HS-5 (cell line): Measurements from ENCODE around the gene VWF.

Experiments
- DNase-seq: peaks from one replicate; pipeline ENCODE4 v3.0.0-alpha.2; 2012; ENCODE audit warnings: low read depth

Gene VWF

DNA sequence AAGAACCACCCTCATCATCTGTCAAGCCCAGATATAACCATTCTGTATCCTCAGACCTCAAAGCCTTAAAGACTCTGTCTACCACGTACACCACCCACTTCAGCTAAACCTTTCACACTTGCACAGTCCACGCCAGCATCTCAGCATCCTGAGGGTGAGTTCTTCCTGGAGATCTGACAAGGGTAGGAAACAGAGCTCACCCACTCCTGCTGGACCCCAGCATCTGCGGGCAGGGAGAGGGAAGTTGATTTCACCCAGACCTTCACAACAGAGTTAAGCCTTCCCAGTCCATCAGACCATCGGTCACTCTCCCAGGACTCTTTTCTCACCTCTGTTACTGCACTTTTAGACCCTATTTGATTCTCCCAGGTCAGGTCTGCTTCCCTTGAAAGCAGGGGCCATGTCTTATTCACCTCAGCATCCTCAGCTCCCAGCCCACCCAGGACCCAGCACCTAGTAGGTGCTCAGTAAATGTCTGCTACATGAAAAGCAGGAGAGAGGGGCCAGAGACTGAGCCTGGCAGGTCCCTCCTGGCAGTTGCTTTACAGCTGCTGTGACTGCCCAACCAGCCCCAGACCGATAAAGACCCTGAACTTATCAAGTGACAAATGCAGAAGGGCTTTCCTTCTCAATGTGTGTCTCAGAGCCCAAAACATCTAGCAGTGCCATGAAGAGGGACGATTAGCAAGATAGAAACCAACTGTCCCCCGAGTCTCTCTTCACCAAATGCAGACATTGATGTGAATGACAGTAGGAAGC is 213.5 kb downstream of the VWF start:
- no peak for DNase-seq

GRCh38 chr12:5909560-5909959 is 214.9 kb downstream of the VWF start:
- DNase-seq, result no peak

- DNase-seq, result no peak
Measured at GRCh38 chr12:5908251-5908650, 216.2 kb downstream of the VWF start.

DNA sequence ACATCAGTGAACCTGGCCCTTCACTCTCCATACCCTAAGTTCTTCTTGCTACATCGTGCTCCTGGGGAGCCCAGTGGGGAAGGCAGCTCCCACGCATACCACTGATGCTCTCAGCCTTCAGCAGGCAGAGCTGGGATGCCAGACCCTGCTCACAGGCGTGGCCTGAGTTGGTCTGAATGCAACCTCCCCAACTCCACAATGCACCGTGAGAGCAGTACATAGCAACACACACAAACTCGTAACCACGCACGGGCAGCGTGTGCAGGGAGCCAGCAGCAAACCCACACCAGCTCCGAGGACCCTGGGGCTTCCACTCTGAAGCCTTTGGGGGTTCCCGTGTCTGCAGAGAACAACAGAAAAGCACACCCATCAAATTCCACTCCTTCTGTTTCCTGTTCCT is 216.7 kb downstream of the VWF start:
- no peak for DNase-seq

DNA sequence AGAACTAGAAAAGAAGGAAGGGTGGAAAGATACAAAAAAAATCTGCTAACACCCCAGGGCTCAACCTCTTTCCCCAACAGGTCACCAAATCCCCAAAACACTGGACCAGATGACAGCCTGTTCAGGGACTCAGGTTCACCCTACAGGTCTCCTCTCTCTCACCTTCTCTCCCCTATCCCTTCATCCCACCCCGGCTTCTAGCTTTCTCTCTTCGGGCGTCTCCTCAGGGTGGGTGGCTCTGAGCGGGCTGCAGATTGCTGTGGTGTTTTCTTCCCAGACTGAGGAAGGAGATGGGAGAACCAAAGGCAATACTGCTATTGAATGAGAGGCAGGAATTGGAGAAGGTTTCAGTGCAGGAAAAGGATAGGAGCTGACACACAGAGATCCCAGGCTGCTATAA is 218.7 kb downstream of the VWF start:
- no peak for DNase-seq

GRCh38 chr12:5904969-5905368 is 219.5 kb downstream of the VWF start:
- DNase-seq, result no peak

- DNase-seq, result no peak
Measured at GRCh38 chr12:5904441-5904840, 220.0 kb downstream of the VWF start.

- DNase-seq, result no peak
Measured at GRCh38 chr12:5902736-5903135, 221.7 kb downstream of the VWF start.

DNA sequence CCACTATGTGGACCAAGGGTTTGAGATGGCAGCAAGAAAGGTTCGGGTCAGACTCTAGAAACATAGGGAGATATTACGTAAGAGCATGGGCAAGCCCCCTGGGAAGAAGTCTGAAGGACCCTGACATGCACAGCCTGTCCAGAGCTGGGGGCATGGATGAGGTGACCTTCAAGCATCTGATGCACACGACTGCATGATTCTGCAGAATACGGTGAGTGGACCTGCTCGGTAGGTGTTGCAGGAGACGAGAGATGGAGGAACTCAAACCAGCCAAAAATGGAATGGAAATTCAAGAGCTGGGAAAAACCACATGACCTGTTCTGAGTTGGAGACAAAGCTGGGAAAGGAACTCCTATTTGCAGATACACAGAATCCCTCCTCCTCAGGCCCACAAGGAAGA is 223.1 kb downstream of the VWF start:
- no peak for DNase-seq

DNA sequence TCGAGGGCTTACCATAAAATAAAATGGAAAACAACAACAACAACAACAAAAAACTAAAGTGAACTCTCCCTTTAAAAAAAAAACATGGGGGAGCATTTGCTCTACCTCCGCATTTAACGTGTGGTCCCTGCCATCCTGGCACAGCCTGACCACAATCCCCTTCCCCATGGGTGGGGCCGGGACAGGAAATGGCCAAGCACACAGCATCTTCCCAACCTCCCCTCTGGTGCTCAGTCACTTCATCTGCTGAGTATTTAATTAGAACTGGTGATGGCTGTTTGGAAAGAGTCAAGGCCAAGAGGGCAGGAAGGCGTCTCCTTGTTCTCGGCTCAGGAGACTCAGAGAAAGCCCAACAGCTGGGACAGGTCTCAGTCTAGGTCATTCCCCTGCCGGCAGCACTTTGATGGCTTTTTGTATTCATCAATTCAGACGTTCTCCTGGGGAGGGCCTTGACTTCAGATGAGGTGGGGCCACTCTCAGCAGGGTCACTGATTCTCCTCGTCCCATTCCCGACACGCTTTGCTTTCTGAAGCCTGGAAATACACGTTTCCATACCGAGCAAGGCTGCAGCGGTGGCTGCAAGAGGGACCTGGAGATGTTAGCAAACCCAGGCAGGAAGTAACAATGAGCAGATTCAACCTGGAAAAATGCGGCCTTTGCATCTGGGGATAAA is 223.8 kb downstream of the VWF start:
- DNase-seq, result no peak

- no peak for DNase-seq
Measured at GRCh38 chr12:5900076-5900475, 224.4 kb downstream of the VWF start.

DNA sequence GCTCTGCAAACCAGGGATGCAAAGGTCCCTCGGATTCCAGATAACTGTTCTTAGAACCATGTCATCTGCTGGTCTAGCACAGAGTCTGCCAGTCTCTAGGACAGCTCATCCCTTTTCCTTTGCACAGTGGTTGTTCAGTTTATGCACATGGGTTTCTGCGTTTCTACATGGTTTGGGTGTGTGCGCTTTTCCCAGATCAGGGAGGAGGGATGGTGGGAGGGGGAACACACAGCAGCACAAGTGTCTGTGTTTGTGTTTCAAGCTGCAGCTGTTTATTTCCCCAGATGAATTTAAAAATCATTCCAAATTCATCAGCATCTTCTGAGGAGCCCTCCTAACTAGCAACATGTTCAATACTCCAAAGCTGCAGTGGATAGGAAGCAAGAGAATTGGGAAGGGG is 224.8 kb downstream of the VWF start:
- DNase-seq, result no peak

- DNase-seq, result no peak
Measured at GRCh38 chr12:5898874-5899273, 225.6 kb downstream of the VWF start.
